HCT116 (cell line): ENCODE results near the gene FCER2. TPM values are rescaled to one million over a fixed set of nuclear protein-coding genes. Genes with fewer than 3 reads are reported as not detected.

Experiments
- ATAC-seq: fragments of 200-7000 bp; cut with Tn5 transposase; 2 replicates; pipeline ENCODE4 v1.9.1; 2020; ENCODE audit warnings: mild to moderate bottlenecking, moderate library complexity
- BruUV-seq: library from RNA; stranded (reverse); fragments of 400-500 nt; replicated peaks from 2 replicates; lab custom pipeline; 2021; lab: Mats Ljungman, UMichigan
- CTCF ChIA-PET: fragments of 300-600 bp; sonication (Branson Sonifier 250); formaldehyde crosslinking; loops from one replicate; lab custom pipeline; 2021; ENCODE audit warnings: antibody characterized with exemption; lab: Charles Lee
- POLR2A ChIA-PET: fragments of 300-600, 350-600 bp; sonication (Branson Sonifier 250); formaldehyde crosslinking; loops from one replicate; lab custom pipeline; 2021; ENCODE audit warnings: antibody characterized with exemption; lab: Charles Lee
- RAD21 ChIA-PET, 2 experiments: fragments of 300-600 bp; sonication (Branson Sonifier 250); formaldehyde crosslinking; loops; one replicate each; lab custom pipeline; 2023; ENCODE audit warnings: low total read pairs in 2 of 2; ENCODE audit not compliant: uncharacterized antibody in 2 of 2, unreplicated experiment in 2 of 2, low non-redundant PET in 1 of 2; lab: Charles Lee
- DNase-seq: peaks from one replicate; pipeline ENCODE4 v3.0.0-alpha.2; 2010; ENCODE audit warnings: low read depth, low spot score
- H2AFZ ChIP-seq: fragments of 200-600 bp; shearing (Covaris generic), sonication (generic); 2 replicates; pipeline ENCODE4 v1.6.1; 2017; ENCODE audit warnings: low read depth, mixed run types, mixed read lengths, antibody characterized with exemption, low read length; ENCODE audit not compliant: poor library complexity, severe bottlenecking
- H3K27ac ChIP-seq: 2 replicates; pipeline ENCODE4 v1.5.1; 2012; ENCODE audit warnings: low read depth, low read length
- H3K27me3 ChIP-seq: fragments of 200-600 bp; sonication (generic); 2 replicates; pipeline ENCODE4 v1.6.1; 2016; ENCODE audit warnings: mixed run types, low read length, mixed read lengths; ENCODE audit not compliant: insufficient read depth
- H3K36me3 ChIP-seq, 2 experiments: fragments of 200-500 bp in 1 of 2; fragments of 200-600 bp in 1 of 2; sonication (Bioruptor generic) in 1 of 2; sonication (generic) in 1 of 2; 2 replicates each; pipeline versions ENCODE4 v1.5.1 to v1.6.1; 2014 to 2016; ENCODE audit warnings: low read length in 2 of 2, inconsistent platforms in 1 of 2, mixed read lengths in 1 of 2, mixed run types in 1 of 2; ENCODE audit not compliant: insufficient read depth in 2 of 2, control insufficient read depth in 1 of 2
- H3K4me1 ChIP-seq, 2 experiments: fragments of 200-600 bp in 1 of 2; sonication (generic) in 1 of 2; 2 replicates each; pipeline versions ENCODE4 v1.5.1 to v1.6.1; 2012 to 2017; ENCODE audit warnings: low read length in 2 of 2, inconsistent platforms in 1 of 2, mild to moderate bottlenecking in 1 of 2, mixed read lengths in 1 of 2, mixed run types in 1 of 2, moderate library complexity in 1 of 2; ENCODE audit not compliant: insufficient read depth in 2 of 2, control insufficient read depth in 1 of 2
- H3K4me2 ChIP-seq: fragments of 200-600 bp; sonication (generic); 2 replicates; pipeline ENCODE4 v1.6.1; 2017; ENCODE audit warnings: mixed run types, low read length, mixed read lengths
- H3K4me3 ChIP-seq, 2 experiments: fragments of 200-600 bp in 1 of 2; sonication (generic) in 1 of 2; replicated peaks in 1 of 2; 2 replicates each; pipeline ENCODE4 v1.5.1; 2011 to 2016; ENCODE audit warnings: low read length in 2 of 2, control low read depth in 1 of 2, low read depth in 1 of 2, mild to moderate bottlenecking in 1 of 2, mixed read lengths in 1 of 2, mixed run types in 1 of 2
- H3K79me2 ChIP-seq: fragments of 200-600 bp; sonication (generic); 2 replicates; pipeline ENCODE4 v1.6.1; 2017; ENCODE audit warnings: mild to moderate bottlenecking, mixed run types, low read length, moderate library complexity, mixed read lengths; ENCODE audit not compliant: insufficient read depth
- H3K9ac ChIP-seq: fragments of 200-600 bp; sonication (generic); 2 replicates; pipeline ENCODE4 v1.6.1; 2016; ENCODE audit warnings: low read length, mixed read lengths
- H3K9me2 ChIP-seq: fragments of 200-600 bp; sonication (generic), shearing (Covaris generic); 2 replicates; pipeline ENCODE4 v1.6.1; 2017; ENCODE audit warnings: mixed run types, mild to moderate bottlenecking, moderate library complexity; ENCODE audit not compliant: insufficient read depth
- H3K9me3 ChIP-seq, 2 experiments: fragments of 200-500 bp in 1 of 2; fragments of 200-600 bp in 1 of 2; sonication (Bioruptor generic) in 1 of 2; sonication (generic) in 1 of 2; 2 replicates each; pipeline ENCODE4 v1.6.1; 2014 to 2017; ENCODE audit warnings: low read length in 2 of 2, mixed read lengths in 2 of 2, inconsistent platforms in 1 of 2, low read depth in 1 of 2, mild to moderate bottlenecking in 1 of 2, mixed run types in 1 of 2, moderate library complexity in 1 of 2; ENCODE audit not compliant: control insufficient read depth in 1 of 2, insufficient read depth in 1 of 2
- H4K20me1 ChIP-seq: fragments of 200-600 bp; sonication (generic), shearing (Covaris generic); 2 replicates; pipeline ENCODE4 v1.6.1; 2017; ENCODE audit warnings: mixed run types, mild to moderate bottlenecking, moderate library complexity; ENCODE audit not compliant: insufficient read depth
- CEBPB ChIP-seq: IDR thresholded peaks from 2 replicates; pipeline ENCODE4 v1.6.1; 2012; ENCODE audit warnings: low read depth
- ELF1 ChIP-seq: IDR thresholded peaks from 2 replicates; pipeline ENCODE4 v1.6.1; 2012; ENCODE audit warnings: low read depth, borderline replicate concordance
- FOSL1 ChIP-seq: IDR thresholded peaks from 2 replicates; pipeline ENCODE4 v1.6.1; 2012; ENCODE audit warnings: low read depth
- POLR2A ChIP-seq: IDR thresholded peaks from 2 replicates; pipeline ENCODE4 v1.7.0; 2011; ENCODE audit warnings: borderline replicate concordance; ENCODE audit not compliant: insufficient read depth, insufficient read length; ENCODE audit errors: extremely low read depth
- POLR2AphosphoS5 ChIP-seq: IDR thresholded peaks from 2 replicates; pipeline ENCODE4 v1.6.1; 2011; ENCODE audit warnings: mild to moderate bottlenecking, low read depth, low read length, moderate library complexity
- RAD21 ChIP-seq: IDR thresholded peaks from 2 replicates; pipeline ENCODE4 v1.6.1; 2012; ENCODE audit warnings: low read depth, mild to moderate bottlenecking
- YY1 ChIP-seq: IDR thresholded peaks from 2 replicates; pipeline ENCODE4 v1.6.1; 2011; ENCODE audit warnings: low read length, low read depth, moderate library complexity, mild to moderate bottlenecking; ENCODE audit not compliant: insufficient replicate concordance; ENCODE audit errors: extremely low read depth
- ZFX ChIP-seq: fragments of 450-650 bp; IDR thresholded peaks from 2 replicates; pipeline ENCODE4 v1.6.1; 2017
- ZNF274 ChIP-seq: fragments of 200-500 bp; sonication (Bioruptor generic); IDR thresholded peaks from 2 replicates; pipeline ENCODE4 v1.6.1; 2014; ENCODE audit warnings: mild to moderate bottlenecking, low read depth, low read length, inconsistent platforms
- intact Hi-C: fragments of 100-400 bp; cut with micrococcal nuclease; formaldehyde crosslinking; loops from 2 replicates; pipeline ENCODE4 v1.10.0; 2022
- total RNA-seq: library from RNA; stranded (reverse); gene quantifications from one replicate; pipeline ENCODE4 v1.2.1, GENCODE V29; 2021; ENCODE audit not compliant: unreplicated experiment
- TF ChIP-seq, protein P1 (sequence below): IDR thresholded peaks from 2 replicates; pipeline ENCODE4 v1.6.1; 2011; ENCODE audit warnings: mild to moderate bottlenecking, low read length, moderate library complexity; ENCODE audit not compliant: insufficient replicate concordance; ENCODE audit errors: extremely low read depth
- TF ChIP-seq, protein P2 (sequence below): IDR thresholded peaks from 2 replicates; pipeline ENCODE4 v1.6.1; 2012

FCER2 gene
- total RNA-seq, 1 experiment from 2014 or later: 0.20 TPM

DNA sequence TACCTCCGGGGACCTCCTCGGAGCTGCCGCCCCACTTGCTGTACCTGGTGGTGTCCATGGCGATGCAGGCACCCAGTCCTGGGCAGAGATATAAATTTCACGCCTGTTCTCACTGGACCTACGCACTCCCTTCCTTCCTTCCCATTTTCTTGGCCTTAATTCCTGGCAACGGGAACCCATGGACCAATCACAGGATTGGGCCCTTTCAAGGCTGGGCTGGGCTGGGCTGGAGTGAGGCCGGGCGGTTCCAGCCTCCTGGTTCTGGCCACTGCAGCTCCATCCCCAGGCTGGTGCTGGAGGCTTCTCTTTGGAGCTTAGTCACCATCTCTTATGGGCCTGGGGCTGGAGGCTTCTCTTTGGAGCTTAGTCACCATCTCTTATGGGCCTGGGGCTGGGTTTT lies 30.1 kb upstream of the FCER2 start, which contains the start of gene CLEC4G:
TSS of gene CLEC4G (minus strand) at position 66 of the 400 bp plus-strand sequence. CDS start at position 58, 8 bp downstream.
- Histone ChIP-seq H2AFZ (no peak within 1 kb of the TSS), H4K20me1 (no peaks in the 10 kb centered on the region), H3K9ac (no peak within 1 kb of the TSS), H3K36me3 (no peaks in the 10 kb centered on the region), H3K4me1 (no peaks in the 10 kb centered on the region), H3K79me2 (no peaks in the 10 kb centered on the region), H3K9me3 (no peaks in the 10 kb centered on the region), H3K27me3 (peaks cover 21% of the 10 kb centered on the region), H3K27ac (no peak within 1 kb of the TSS), H3K9me2 (no peaks in the 10 kb centered on the region), H3K4me3 (no peak within 1 kb of the TSS), H3K4me2 (no peak within 1 kb of the TSS)
- ChIA-PET RAD21 (no interaction called here), CTCF (no interaction called here), POLR2A (no interaction called here)
- no TSS peak for BruUV-seq
- TF ChIP-seq, protein P1, sequence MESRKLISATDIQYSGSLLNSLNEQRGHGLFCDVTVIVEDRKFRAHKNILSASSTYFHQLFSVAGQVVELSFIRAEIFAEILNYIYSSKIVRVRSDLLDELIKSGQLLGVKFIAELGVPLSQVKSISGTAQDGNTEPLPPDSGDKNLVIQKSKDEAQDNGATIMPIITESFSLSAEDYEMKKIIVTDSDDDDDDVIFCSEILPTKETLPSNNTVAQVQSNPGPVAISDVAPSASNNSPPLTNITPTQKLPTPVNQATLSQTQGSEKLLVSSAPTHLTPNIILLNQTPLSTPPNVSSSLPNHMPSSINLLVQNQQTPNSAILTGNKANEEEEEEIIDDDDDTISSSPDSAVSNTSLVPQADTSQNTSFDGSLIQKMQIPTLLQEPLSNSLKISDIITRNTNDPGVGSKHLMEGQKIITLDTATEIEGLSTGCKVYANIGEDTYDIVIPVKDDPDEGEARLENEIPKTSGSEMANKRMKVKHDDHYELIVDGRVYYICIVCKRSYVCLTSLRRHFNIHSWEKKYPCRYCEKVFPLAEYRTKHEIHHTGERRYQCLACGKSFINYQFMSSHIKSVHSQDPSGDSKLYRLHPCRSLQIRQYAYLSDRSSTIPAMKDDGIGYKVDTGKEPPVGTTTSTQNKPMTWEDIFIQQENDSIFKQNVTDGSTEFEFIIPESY: no peak
- TF ChIP-seq POLR2A (no peak), CEBPB (no peak), YY1 (no peak), POLR2AphosphoS5 (no peak), ELF1 (no peak), ZNF274 (no peak), ZFX (no peak), FOSL1 (no peak), RAD21 (no peak)
- TF ChIP-seq, protein P2, sequence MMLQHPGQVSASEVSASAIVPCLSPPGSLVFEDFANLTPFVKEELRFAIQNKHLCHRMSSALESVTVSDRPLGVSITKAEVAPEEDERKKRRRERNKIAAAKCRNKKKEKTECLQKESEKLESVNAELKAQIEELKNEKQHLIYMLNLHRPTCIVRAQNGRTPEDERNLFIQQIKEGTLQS: no peak
- ATAC-seq: no peak; the same call in 1 of the 2 replicates
- intact Hi-C loops: no loop called here
- no peak for DNase-seq
